Neural progenitor cell (in vitro differentiated cells): Measurements from ENCODE around the gene NRG3. TPM values are rescaled to one million over a fixed set of nuclear protein-coding genes. Genes with fewer than 3 reads are reported as not detected.
A peak's percentile ranks its signal among the peaks of the same experiment; 100 is the strongest.

Source experiments
- DNase-seq: peaks from one replicate; pipeline ENCODE4 v3.0.0-alpha.2; 2016; ENCODE audit warnings: low spot score
- H2AFZ ChIP-seq: fragments of 200-600 bp; sonication (generic); replicated peaks from 2 replicates; pipeline ENCODE4 v1.6.1; 2016; ENCODE audit warnings: antibody characterized with exemption
- H3F3A ChIP-seq: fragments of 200-600 bp; sonication (generic); 2 replicates; pipeline ENCODE4 v1.6.1; 2016; ENCODE audit warnings: antibody characterized with exemption, low read depth
- H3K27ac ChIP-seq: fragments of 200-600 bp; sonication (generic); 2 replicates; pipeline ENCODE4 v1.5.1; 2016; ENCODE audit warnings: mild to moderate bottlenecking
- H3K27me3 ChIP-seq: fragments of 200-600 bp; sonication (generic); 2 replicates; pipeline ENCODE4 v1.6.1; 2016; ENCODE audit warnings: mild to moderate bottlenecking, moderate library complexity
- H3K36me3 ChIP-seq: fragments of 200-600 bp; sonication (generic); 2 replicates; pipeline ENCODE4 v1.5.1; 2016
- H3K4me1 ChIP-seq: fragments of 200-600 bp; sonication (generic); 2 replicates; pipeline ENCODE4 v1.6.1; 2016; ENCODE audit warnings: mixed run types
- H3K4me2 ChIP-seq: fragments of 200-600 bp; sonication (generic); 2 replicates; pipeline ENCODE4 v1.6.1; 2016
- H3K4me3 ChIP-seq: fragments of 200-600 bp; sonication (generic); 2 replicates; pipeline ENCODE4 v1.5.1; 2016
- H3K79me2 ChIP-seq: fragments of 200-600 bp; sonication (generic); 2 replicates; pipeline ENCODE4 v1.6.1; 2016; ENCODE audit warnings: low read depth
- H3K9ac ChIP-seq: fragments of 200-600 bp; sonication (generic); 2 replicates; pipeline ENCODE4 v1.6.1; 2016
- H3K9me3 ChIP-seq: fragments of 200-600 bp; sonication (generic); 2 replicates; pipeline ENCODE4 v1.5.1; 2016; ENCODE audit warnings: low read depth
- H4K20me1 ChIP-seq: fragments of 200-600 bp; sonication (generic); 2 replicates; pipeline ENCODE4 v1.6.1; 2016; ENCODE audit warnings: low read depth
- H3K27ac Mint-ChIP-seq: 3 replicates; pipeline ENCODE4 v1.8.0; 2021; ENCODE audit warnings: mixed read lengths
- H3K27me3 Mint-ChIP-seq: 2 replicates; pipeline ENCODE4 v1.8.0; 2022; ENCODE audit warnings: low read depth, mild to moderate bottlenecking, inconsistent platforms, moderate library complexity, mixed read lengths; ENCODE audit not compliant: insufficient read depth
- H3K36me3 Mint-ChIP-seq: 3 replicates; pipeline ENCODE4 v1.8.0; 2021; ENCODE audit warnings: mixed read lengths
- H3K4me1 Mint-ChIP-seq: 3 replicates; pipeline ENCODE4 v1.8.0; 2021; ENCODE audit warnings: mixed read lengths
- H3K4me3 Mint-ChIP-seq: 3 replicates; pipeline ENCODE4 v1.8.0; 2021; ENCODE audit warnings: mild to moderate bottlenecking, moderate library complexity, mixed read lengths
- H3K9me3 Mint-ChIP-seq: 3 replicates; pipeline ENCODE4 v1.8.0; 2020; ENCODE audit warnings: mixed read lengths
- EZH2 ChIP-seq: fragments of 200-600 bp; sonication (generic); IDR thresholded peaks from 2 replicates; pipeline ENCODE4 v1.6.1; 2017; ENCODE audit warnings: antibody characterized with exemption, mild to moderate bottlenecking, moderate library complexity
- EZH2phosphoT487 ChIP-seq: fragments of 200-600 bp; sonication (generic); IDR thresholded peaks from 2 replicates; pipeline ENCODE4 v1.6.1; 2017; ENCODE audit warnings: antibody characterized with exemption
- total RNA-seq: library from RNA; depleted of rRNA; stranded (reverse); fragments of >200 nt; gene quantifications from 2 replicates; pipeline ENCODE4 v1.2.3, GENCODE V29; 2015; ENCODE audit warnings: low replicate concordance
- TF ChIP-seq, protein P1 (sequence below): fragments of 200-600 bp; sonication (generic); IDR thresholded peaks from 2 replicates; pipeline ENCODE4 v1.5.1; 2017; ENCODE audit warnings: antibody characterized with exemption, mild to moderate bottlenecking

The NRG3 gene
- total RNA-seq, 1 donor from 2014 or later, result 1.9 TPM

DNA sequence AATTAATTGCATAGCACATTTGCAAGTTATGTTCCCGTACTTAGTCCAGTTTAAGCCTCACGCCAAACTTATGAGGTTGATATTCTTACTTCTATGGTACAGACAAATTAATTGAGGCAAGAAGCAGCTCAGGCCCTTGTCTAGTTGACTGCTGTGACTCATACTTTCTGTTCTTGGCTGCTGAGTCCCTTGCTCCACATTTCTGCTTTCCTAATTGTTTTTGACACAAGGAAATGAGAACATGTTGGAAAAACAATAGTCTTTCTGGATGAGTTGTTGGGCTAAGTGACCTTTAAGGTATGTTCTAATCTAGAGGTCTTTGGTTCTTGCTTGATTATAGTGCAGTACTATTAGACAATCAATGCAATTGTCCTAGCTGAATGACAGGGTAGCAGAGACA lies 331.8 kb downstream of the NRG3 start:
- Histone ChIP-seq H3K4me2 (no peak overlapping the region), H3K79me2 (no peaks in the 10 kb centered on the region), H3K4me1 (peaks cover 10% of the 10 kb centered on the region), H3K27ac (no peak overlapping the region), H2AFZ (no peak overlapping the region), H3F3A (no peaks in the 10 kb centered on the region), H3K9ac (no peak overlapping the region), H3K27me3 (no peaks in the 10 kb centered on the region), H3K36me3 (no peaks in the 10 kb centered on the region), H3K4me3 (no peak overlapping the region), H3K9me3 (no peaks in the 10 kb centered on the region), H4K20me1 (no peaks in the 10 kb centered on the region)
- H3K27ac Mint-ChIP-seq, result no peak overlapping the region
- H3K27me3 Mint-ChIP-seq, result no peaks in the 10 kb centered on the region
- H3K4me3 Mint-ChIP-seq, result no peak overlapping the region
- TF ChIP-seq, protein P1, sequence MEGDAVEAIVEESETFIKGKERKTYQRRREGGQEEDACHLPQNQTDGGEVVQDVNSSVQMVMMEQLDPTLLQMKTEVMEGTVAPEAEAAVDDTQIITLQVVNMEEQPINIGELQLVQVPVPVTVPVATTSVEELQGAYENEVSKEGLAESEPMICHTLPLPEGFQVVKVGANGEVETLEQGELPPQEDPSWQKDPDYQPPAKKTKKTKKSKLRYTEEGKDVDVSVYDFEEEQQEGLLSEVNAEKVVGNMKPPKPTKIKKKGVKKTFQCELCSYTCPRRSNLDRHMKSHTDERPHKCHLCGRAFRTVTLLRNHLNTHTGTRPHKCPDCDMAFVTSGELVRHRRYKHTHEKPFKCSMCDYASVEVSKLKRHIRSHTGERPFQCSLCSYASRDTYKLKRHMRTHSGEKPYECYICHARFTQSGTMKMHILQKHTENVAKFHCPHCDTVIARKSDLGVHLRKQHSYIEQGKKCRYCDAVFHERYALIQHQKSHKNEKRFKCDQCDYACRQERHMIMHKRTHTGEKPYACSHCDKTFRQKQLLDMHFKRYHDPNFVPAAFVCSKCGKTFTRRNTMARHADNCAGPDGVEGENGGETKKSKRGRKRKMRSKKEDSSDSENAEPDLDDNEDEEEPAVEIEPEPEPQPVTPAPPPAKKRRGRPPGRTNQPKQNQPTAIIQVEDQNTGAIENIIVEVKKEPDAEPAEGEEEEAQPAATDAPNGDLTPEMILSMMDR, result no peak
- TF ChIP-seq EZH2 (no peak), EZH2phosphoT487 (no peak)
- DNase-seq, result no peak
- peaks cover 8% of the 10 kb centered on the region for H3K4me1 Mint-ChIP-seq
- H3K36me3 Mint-ChIP-seq, result no peaks in the 10 kb centered on the region
- H3K9me3 Mint-ChIP-seq, result no peaks in the 10 kb centered on the region

DNA sequence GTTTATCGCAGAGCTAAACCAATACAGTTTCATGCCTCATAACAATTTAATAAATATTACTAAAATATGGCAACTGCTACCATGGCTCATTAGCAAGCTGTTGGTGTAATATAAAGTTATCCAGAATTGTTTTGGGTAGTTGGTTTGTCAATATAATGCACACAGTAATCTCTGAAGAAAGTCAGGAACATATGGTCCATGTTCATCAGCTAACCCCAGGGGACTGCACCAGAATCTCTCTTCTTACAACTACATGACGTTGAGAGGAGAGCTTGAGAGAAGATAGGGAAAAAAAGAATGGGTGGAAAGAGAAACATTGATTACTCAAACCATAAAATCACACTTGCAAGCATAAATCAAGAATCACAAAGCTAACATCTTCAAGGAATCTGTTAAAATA lies 333.7 kb downstream of the NRG3 start:
- Mint-ChIP-seq H3K27me3 (no peaks in the 10 kb centered on the region), H3K4me3 (no peak overlapping the region), H3K4me1 (peaks cover 8% of the 10 kb centered on the region), H3K27ac (no peak overlapping the region), H3K36me3 (no peaks in the 10 kb centered on the region), H3K9me3 (no peaks in the 10 kb centered on the region)
- TF ChIP-seq, protein P1, result no peak
- TF ChIP-seq EZH2, result no peak
- no peak for TF ChIP-seq EZH2phosphoT487
- no peak overlapping the region for H2AFZ ChIP-seq
- H3K27ac ChIP-seq, result no peak overlapping the region
- DNase-seq, result no peak
- H3K36me3 ChIP-seq, result no peaks in the 10 kb centered on the region
- no peaks in the 10 kb centered on the region for H4K20me1 ChIP-seq
- no peaks in the 10 kb centered on the region for H3K9me3 ChIP-seq
- H3K4me3 ChIP-seq, result no peak overlapping the region
- no peaks in the 10 kb centered on the region for H3F3A ChIP-seq
- H3K4me2 ChIP-seq, result no peak overlapping the region
- no peaks in the 10 kb centered on the region for H3K79me2 ChIP-seq
- H3K27me3 ChIP-seq, result no peaks in the 10 kb centered on the region
- no peak overlapping the region for H3K9ac ChIP-seq
- H3K4me1 ChIP-seq, result peaks cover 10% of the 10 kb centered on the region

DNA sequence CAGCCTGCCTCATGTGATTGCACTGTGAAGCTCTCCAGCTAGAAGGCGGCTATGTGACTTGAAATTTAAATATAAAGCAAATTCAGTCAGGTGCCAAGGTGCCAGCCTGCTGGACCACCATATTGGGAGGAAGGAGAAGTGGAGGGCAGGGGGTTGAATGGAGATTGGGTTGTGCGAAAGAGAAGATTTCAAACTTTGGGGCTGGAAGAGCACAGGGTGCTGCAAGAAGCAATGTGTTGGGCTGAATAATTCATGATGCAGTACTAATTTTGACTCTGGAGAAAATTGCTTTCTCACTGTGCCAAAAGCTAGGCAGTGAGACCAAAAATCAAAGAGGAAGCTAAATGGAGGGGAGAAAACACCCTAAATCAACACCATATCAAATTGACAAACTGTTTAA lies 335.3 kb downstream of the NRG3 start:
- H3F3A ChIP-seq, result no peaks in the 10 kb centered on the region
- no peaks in the 10 kb centered on the region for H3K9me3 ChIP-seq
- H3K27me3 Mint-ChIP-seq, result no peaks in the 10 kb centered on the region
- no peaks in the 10 kb centered on the region for H3K36me3 ChIP-seq
- no peak overlapping the region for H3K4me3 Mint-ChIP-seq
- no peaks in the 10 kb centered on the region for H4K20me1 ChIP-seq
- no peak for DNase-seq
- no peak overlapping the region for H3K27ac ChIP-seq
- no peaks in the 10 kb centered on the region for H3K36me3 Mint-ChIP-seq
- H3K9ac ChIP-seq, result no peak overlapping the region
- no peaks in the 10 kb centered on the region for H3K27me3 ChIP-seq
- H3K4me3 ChIP-seq, result no peak overlapping the region
- no peak overlapping the region for H3K27ac Mint-ChIP-seq
- TF ChIP-seq EZH2phosphoT487, result no peak
- TF ChIP-seq, protein P1, result no peak
- no peak for TF ChIP-seq EZH2
- no peaks in the 10 kb centered on the region for H3K9me3 Mint-ChIP-seq
- H3K4me2 ChIP-seq, result no peak overlapping the region
- H3K79me2 ChIP-seq, result no peaks in the 10 kb centered on the region
- H3K4me1 ChIP-seq, result peaks cover 10% of the 10 kb centered on the region
- H2AFZ ChIP-seq, result no peak overlapping the region
- H3K4me1 Mint-ChIP-seq, result peaks cover 8% of the 10 kb centered on the region

DNA sequence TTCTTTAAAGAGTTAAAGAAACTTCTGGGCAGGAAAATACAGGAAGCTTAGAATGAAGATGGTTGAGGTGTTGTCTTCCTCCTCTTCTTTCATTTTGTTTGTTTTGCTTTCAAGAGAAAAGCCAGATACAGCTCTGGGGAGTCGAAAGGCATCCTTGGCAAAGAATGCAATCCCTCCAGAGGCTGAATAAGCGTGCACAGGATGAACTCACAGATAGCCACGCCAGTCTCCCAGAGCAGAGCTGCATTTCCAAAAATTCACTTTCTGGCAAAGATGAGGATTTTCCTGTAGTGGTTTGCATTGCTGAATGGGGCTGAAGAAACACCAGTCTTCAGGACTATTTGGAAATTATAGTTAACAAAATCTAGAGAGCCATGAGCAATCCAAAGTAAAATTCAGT lies 336.4 kb downstream of the NRG3 start:
- H3K27me3 ChIP-seq, result no peaks in the 10 kb centered on the region
- Mint-ChIP-seq H3K27me3 (no peaks in the 10 kb centered on the region), H3K27ac (no peak overlapping the region), H3K9me3 (no peaks in the 10 kb centered on the region), H3K4me3 (no peak overlapping the region), H3K4me1 (peaks cover 8% of the 10 kb centered on the region), H3K36me3 (no peaks in the 10 kb centered on the region)
- no peak overlapping the region for H2AFZ ChIP-seq
- no peak overlapping the region for H3K9ac ChIP-seq
- H3K36me3 ChIP-seq, result no peaks in the 10 kb centered on the region
- H4K20me1 ChIP-seq, result no peaks in the 10 kb centered on the region
- peak; percentile 33 for DNase-seq
- no peaks in the 10 kb centered on the region for H3K79me2 ChIP-seq
- no peak overlapping the region for H3K4me3 ChIP-seq
- TF ChIP-seq, protein P1, result no peak
- TF ChIP-seq EZH2, result no peak
- no peak for TF ChIP-seq EZH2phosphoT487
- H3K4me2 ChIP-seq, result peak overlapping the region; percentile 24
- peaks cover 10% of the 10 kb centered on the region for H3K4me1 ChIP-seq
- no peaks in the 10 kb centered on the region for H3F3A ChIP-seq
- no peak overlapping the region for H3K27ac ChIP-seq
- H3K9me3 ChIP-seq, result no peaks in the 10 kb centered on the region
